Posterior vena cava (tissue), 2 donors: Measurements from ENCODE around the gene INHBA. TPM values are rescaled to one million over a fixed set of nuclear protein-coding genes. Genes with fewer than 3 reads are reported as not detected.

Experiments used
- DNase-seq: peaks from one replicate; pipeline ENCODE4 v3.0.0-alpha.2; 2020; ENCODE audit warnings: low spot score
- intact Hi-C, 2 donors: fragments of 100-400 bp; cut with DNase I; formaldehyde crosslinking; loops; one replicate each; pipeline versions ENCODE4 v1.14.1 to v1.14.2; 2022 to 2023
- total RNA-seq, 2 donors: library from RNA; stranded (reverse); fragmentation: NEBNext Ultra II Directional; extraction: Animal tissue kit (Norgen Biotek cat#: 25700); gene quantifications; one replicate each; pipeline ENCODE4 v1.2.1, GENCODE V29; 2021
- donor health status: DM: yes; HTN: yes; CAD: no.
- donor health status: DM: yes; HTN: yes; CAD: no.

The INHBA gene
- total RNA-seq, 2 donors from 2014 or later = 71.2 to 73.0 TPM

- DNase-seq = no peak
- intact Hi-C loops = no loop called here
These were observed 13.8 kb upstream of the INHBA start for GRCh38 chr7:41716691-41717090.

- no peak for DNase-seq
- intact Hi-C loops = no loop called here
These were observed 12.1 kb upstream of the INHBA start for GRCh38 chr7:41715000-41715399.

GRCh38 chr7:41711283-41712064, 8.6 kb upstream of the INHBA start:
- no peak for DNase-seq
- intact Hi-C loops = no loop called here

- no peak for DNase-seq
- intact Hi-C loops = no loop called here
These were observed 7.9 kb upstream of the INHBA start for GRCh38 chr7:41710838-41711237.

- intact Hi-C loops = loop anchor here in 1 of 2 donors (10.0 kb wide), 2 partner anchors 1385 to 1485 kb away; no protein-coding TSS in a partner anchor
- DNase-seq = no peak
These were observed 6.7 kb upstream of the INHBA start for GRCh38 chr7:41709621-41710020.

- DNase-seq = no peak
- intact Hi-C loops = loop anchor here in 1 of 2 donors (10.0 kb wide), 2 partner anchors 1384 to 1484 kb away; no protein-coding TSS in a partner anchor
These were observed 5.9 kb upstream of the INHBA start for GRCh38 chr7:41708581-41709358.

- intact Hi-C loops = loop anchor here in 1 of 2 donors (10.0 kb wide), 2 partner anchors 1382 to 1482 kb away; no protein-coding TSS in a partner anchor
- DNase-seq = no peak
These were observed 3.5 kb upstream of the INHBA start for GRCh38 chr7:41706228-41706930.

GRCh38 chr7:41705109-41705901, 2.4 kb upstream of the INHBA start:
- intact Hi-C loops = loop anchor here in 1 of 2 donors (10.0 kb wide), 2 partner anchors 1381 to 1481 kb away; no protein-coding TSS in a partner anchor
- DNase-seq = peak; percentile 96

GRCh38 chr7:41701068-41701941, 1.6 kb downstream of the INHBA start:
- intact Hi-C loops = loop anchor here in 1 of 2 donors (10.0 kb wide), 2 partner anchors 1377 to 1477 kb away; no protein-coding TSS in a partner anchor
- DNase-seq = no peak

- intact Hi-C loops = loop anchor here in 1 of 2 donors (10.0 kb wide), 2 partner anchors 1375 to 1475 kb away; no protein-coding TSS in a partner anchor
- DNase-seq = no peak
These were observed 2.8 kb downstream of the INHBA start for GRCh38 chr7:41700044-41700471.

- intact Hi-C loops = no loop called here
- DNase-seq = no peak
These were observed 3.4 kb downstream of the INHBA start for GRCh38 chr7:41699516-41699915.

GRCh38 chr7:41698726-41699125, 4.2 kb downstream of the INHBA start:
- intact Hi-C loops = no loop called here
- no peak for DNase-seq

- intact Hi-C loops = no loop called here
These were observed 4.8 kb downstream of the INHBA start for GRCh38 chr7:41698114-41698513.

GRCh38 chr7:41696323-41696916, 6.5 kb downstream of the INHBA start:
- DNase-seq = peak; percentile 91
- intact Hi-C loops = no loop called here

More at GRCh38 chr7:41698114-41698513, 4.8 kb downstream of the INHBA start:
- no peak for DNase-seq

- intact Hi-C loops = no loop called here
These were observed 7.1 kb downstream of the INHBA start for GRCh38 chr7:41695661-41696322.

GRCh38 chr7:41694495-41694894, 8.4 kb downstream of the INHBA start:
- DNase-seq = no peak
- intact Hi-C loops = loop anchor here in 1 of 2 donors (5.0 kb wide), 1 partner anchor 1678 kb away; no protein-coding TSS in a partner anchor

More at GRCh38 chr7:41695661-41696322, 7.1 kb downstream of the INHBA start:
- DNase-seq = no peak
